GM12891 (cell line): Measurements from ENCODE around the gene NDUFS2.

Source experiments
- PAX5 ChIP-seq: IDR thresholded peaks from 2 replicates; pipeline ENCODE4 v1.6.1; 2011; ENCODE audit warnings: low read length, moderate library complexity, mild to moderate bottlenecking; ENCODE audit not compliant: insufficient read depth, severe bottlenecking
- POLR2A ChIP-seq: IDR thresholded peaks from 2 replicates; pipeline ENCODE4 v1.6.1; 2011; ENCODE audit warnings: low read depth, low read length, control low read depth
- POLR2AphosphoS5 ChIP-seq: IDR thresholded peaks from 2 replicates; pipeline ENCODE4 v1.6.1; 2011; ENCODE audit warnings: low read depth, low read length, control low read depth
- TAF1 ChIP-seq: IDR thresholded peaks from 2 replicates; pipeline ENCODE4 v1.6.1; 2011; ENCODE audit warnings: low read depth, low read length, control low read depth

- TF ChIP-seq PAX5 (no peak), POLR2AphosphoS5 (no peak), POLR2A (no peak), TAF1 (no peak)
These were observed 30.5 kb upstream of the NDUFS2 start for GRCh38 chr1:161171696-161172095.
